Stomach (tissue), 9 donors: ENCODE results near the gene SH2D3A. TPM values are rescaled to one million over a fixed set of nuclear protein-coding genes. Genes with fewer than 3 reads are reported as not detected.
A peak's percentile ranks its signal among the peaks of the same experiment; 100 is the strongest.

Source experiments
- DNase-seq, 2 donors: peaks; one replicate each; pipeline versions ENCODE4 v3.0.0 to v3.0.0-alpha.2; 2013 to 2019
- H3K27ac ChIP-seq, 5 donors: fragments of 200-600 bp in 4 of 5; sonication (generic) in 4 of 5; one replicate each; pipeline ENCODE4 v1.5.1; 2013 to 2019; ENCODE audit warnings: mild to moderate bottlenecking in 1 of 5, moderate library complexity in 1 of 5
- H3K27me3 ChIP-seq, 3 donors: fragments of 200-600 bp; sonication (generic); one replicate each; pipeline ENCODE4 v1.5.1; 2017 to 2019; ENCODE audit warnings: mixed run types in 1 of 3
- H3K36me3 ChIP-seq, 4 donors: fragments of 200-600 bp; sonication (generic); 1 replicate in 3 of 4; 2 replicates in 1 of 4; pipeline ENCODE4 v1.5.1; 2016 to 2019
- H3K4me1 ChIP-seq, 4 donors: fragments of 200-600 bp; sonication (generic); one replicate each; pipeline ENCODE4 v1.5.1; 2016 to 2019
- H3K4me3 ChIP-seq, 4 donors: fragments of 200-600 bp; sonication (generic) in 3 of 4; one replicate each; pipeline ENCODE4 v1.5.1; 2016 to 2019; ENCODE audit warnings: mild to moderate bottlenecking in 1 of 4
- H3K9me3 ChIP-seq, 4 donors: fragments of 200-600 bp; sonication (generic); one replicate each; pipeline ENCODE4 v1.5.1; 2016 to 2019
- CTCF ChIP-seq, 7 experiments: fragments of 450-650 bp in 4 of 7; fragments of 200-600 bp in 3 of 7; sonication (generic) in 3 of 7; IDR thresholded peaks; one replicate each; pipeline ENCODE4 v1.5.1; 2016 to 2019; ENCODE audit warnings: antibody characterized with exemption in 7 of 7, control low read depth in 2 of 7, mild to moderate bottlenecking in 1 of 7
- EP300 ChIP-seq: sonication (generic); formaldehyde crosslinking; IDR thresholded peaks from one replicate; pipeline ENCODE4 v1.6.1; 2017; ENCODE audit warnings: antibody characterized with exemption
- POLR2A ChIP-seq, 4 donors: fragments of 450-650 bp; IDR thresholded peaks; one replicate each; pipeline ENCODE4 v1.6.1; 2016; ENCODE audit warnings: antibody characterized with exemption in 4 of 4, control low read depth in 2 of 4, mild to moderate bottlenecking in 1 of 4, moderate library complexity in 1 of 4
- POLR2AphosphoS5 ChIP-seq, 3 donors: sonication (generic); formaldehyde crosslinking; IDR thresholded peaks; one replicate each; pipeline ENCODE4 v1.6.1; 2016; ENCODE audit warnings: antibody characterized with exemption in 3 of 3
- WGBS, 5 donors: extraction: QIAGEN DNeasy Blood & Tissue Kit in 3 of 5; methylation state at CpG; one replicate each; pipeline versions ENCODE4 v1.1.5 to v1.1.7; 2013 to 2018; 5-methylcytosine and 5-hydroxymethylcytosine counted together
- intact Hi-C: fragments of 100-400 bp; cut with DNase I; formaldehyde crosslinking; loops from one replicate; pipeline ENCODE4 v1.15.1; 2023; ENCODE audit warnings: low total_unique reads
- polyA plus RNA-seq, 3 donors: library from polyadenylated mRNA; stranded (reverse); fragments of 200-250 nt; gene quantifications; one replicate each; pipeline ENCODE4 v1.2.3, GENCODE V29; 2013
- total RNA-seq, 5 donors: library from RNA; depleted of rRNA; stranded (reverse); fragments of >200 nt; gene quantifications; one replicate each; pipeline versions ENCODE4 v1.1.0 to v1.2.3, GENCODE V29; 2014 to 2016
- donor health status: healthy with polysubstance abuse.
- donor health status: Bipolar disorder and iron deficiency.
- donor health status: healthy.

SH2D3A gene
- total and polyA plus RNA-seq, 8 donors, result 8.8 to 71.3 (median 27.3) TPM

- 75 to 78% (median 77%) methylated on average over 15 of the region's 15 CpGs for WGBS, 5 donors
These were observed 42.4 kb downstream of the SH2D3A start for GRCh38 chr19:6724631-6725492.

GRCh38 chr19:6723738-6724137 lies 43.5 kb downstream of the SH2D3A start:
- Histone ChIP-seq H3K4me1 (peaks cover 6 to 54% (median 16%) of the 10 kb centered on the region in 4 donors), H3K36me3 (no peaks in the 10 kb centered on the region), H3K4me3 (no peak overlapping the region), H3K9me3 (no peaks in the 10 kb centered on the region), H3K27ac (peak overlapping the region in 4 of 5 donors; percentile 53 to 62 (median 57)), H3K27me3 (peaks cover 0 to 8% (median 0%) of the 10 kb centered on the region in 3 donors)
- 50 to 77% (median 73%) methylated on average over 5 of the region's 5 CpGs for WGBS, 5 donors
- intact Hi-C loops, result no loop called here
- no peak for TF ChIP-seq POLR2AphosphoS5 (IDR thresholded peaks at IDR 0.05)
- no peak for TF ChIP-seq CTCF (IDR thresholded peaks at IDR 0.05)
- no peak for TF ChIP-seq POLR2A (IDR thresholded peaks at IDR 0.05)
- no peak for TF ChIP-seq EP300
- DNase-seq, result no peak

More at GRCh38 chr19:6724631-6725492, 42.4 kb downstream of the SH2D3A start:
- Histone ChIP-seq H3K27me3 (no peaks in the 10 kb centered on the region), H3K27ac (peak overlapping the region in 2 of 5 donors; percentile 54 to 62), H3K4me3 (no peak overlapping the region), H3K4me1 (peaks cover 8 to 66% (median 21%) of the 10 kb centered on the region in 4 donors), H3K36me3 (peaks cover 0 to 3% (median 0%) of the 10 kb centered on the region in 4 donors), H3K9me3 (no peaks in the 10 kb centered on the region)
- no peak for TF ChIP-seq CTCF (IDR thresholded peaks at IDR 0.05)
- no peak for TF ChIP-seq POLR2AphosphoS5 (IDR thresholded peaks at IDR 0.05)
- no peak for TF ChIP-seq POLR2A (IDR thresholded peaks at IDR 0.05)
- no peak for TF ChIP-seq EP300
- intact Hi-C loops, result no loop called here
- peak in 1 of 2 donors; percentile 54 for DNase-seq

GRCh38 chr19:6723108-6723618 lies 44.1 kb downstream of the SH2D3A start:
- no peaks in the 10 kb centered on the region for H3K36me3 ChIP-seq
- no peak overlapping the region for H3K4me3 ChIP-seq
- 24 to 31% (median 31%) methylated on average over 13 of the region's 13 CpGs for WGBS, 5 donors
- H3K27me3 ChIP-seq, result peaks cover 0 to 13% (median 0%) of the 10 kb centered on the region in 3 donors
- no peak for TF ChIP-seq POLR2AphosphoS5 (IDR thresholded peaks at IDR 0.05)
- TF ChIP-seq EP300, result no peak
- TF ChIP-seq CTCF (IDR thresholded peaks at IDR 0.05), result no peak
- TF ChIP-seq POLR2A (IDR thresholded peaks at IDR 0.05), result no peak
- H3K9me3 ChIP-seq, result no peaks in the 10 kb centered on the region
- peak in 1 of 2 donors; percentile 75 for DNase-seq
- H3K4me1 ChIP-seq, result peaks cover under 1 to 49% (median 13%) of the 10 kb centered on the region in 4 donors
- H3K27ac ChIP-seq, result peak overlapping the region in 4 of 5 donors; percentile 53 to 62 (median 57)
- intact Hi-C loops, result no loop called here

GRCh38 chr19:6721773-6722172 lies 45.5 kb downstream of the SH2D3A start:
- Histone ChIP-seq H3K36me3 (no peaks in the 10 kb centered on the region), H3K9me3 (no peaks in the 10 kb centered on the region), H3K27me3 (peaks cover 0 to 23% (median 0%) of the 10 kb centered on the region in 3 donors), H3K27ac (peak overlapping the region in 1 of 5 donors; percentile 56), H3K4me3 (no peak overlapping the region), H3K4me1 (peaks cover 0 to 47% (median 13%) of the 10 kb centered on the region in 4 donors)
- no peak for DNase-seq
- TF ChIP-seq EP300, result no peak
- no peak for TF ChIP-seq CTCF (IDR thresholded peaks at IDR 0.05)
- TF ChIP-seq POLR2AphosphoS5 (IDR thresholded peaks at IDR 0.05), result no peak
- no peak for TF ChIP-seq POLR2A (IDR thresholded peaks at IDR 0.05)
- WGBS, 5 donors, result 64 to 75% (median 68%) methylated on average over 5 of the region's 5 CpGs
- intact Hi-C loops, result no loop called here
